Stimulated activated naive CD8-positive, alpha-beta T cell treated with anti-CD3 and anti-CD28 coated beads, Interleukin-15, Interleukin-2, amounts not matched to agents 100 ng/mL and 50 ng/mL, for 24 hours (primary cell): ENCODE results near the gene HIGD1A.

Source experiments
- H3K27ac Mint-ChIP-seq: one replicate; pipeline ENCODE4 v1.8.0; 2021; ENCODE audit warnings: mild to moderate bottlenecking, mixed read lengths
- H3K27me3 Mint-ChIP-seq: one replicate; pipeline ENCODE4 v1.8.0; 2021; ENCODE audit warnings: mixed read lengths
- H3K36me3 Mint-ChIP-seq: one replicate; pipeline ENCODE4 v1.8.0; 2021; ENCODE audit warnings: low read depth, mixed read lengths
- H3K4me1 Mint-ChIP-seq: one replicate; pipeline ENCODE4 v1.8.0; 2021; ENCODE audit warnings: low read depth, mixed read lengths
- H3K4me3 Mint-ChIP-seq: one replicate; pipeline ENCODE4 v1.8.0; 2021; ENCODE audit warnings: mild to moderate bottlenecking, mixed read lengths
- H3K9me3 Mint-ChIP-seq: one replicate; pipeline ENCODE4 v1.8.0; 2021; ENCODE audit warnings: mixed read lengths

HIGD1A gene

GRCh38 chr3:42838571-42838970 is 34.3 kb upstream of the HIGD1A start:
- no peaks in the 10 kb centered on the region for H3K27me3 Mint-ChIP-seq
- H3K4me1 Mint-ChIP-seq = no peaks in the 10 kb centered on the region
- H3K27ac Mint-ChIP-seq = no peak overlapping the region
- no peak overlapping the region for H3K4me3 Mint-ChIP-seq
- no peaks in the 10 kb centered on the region for H3K9me3 Mint-ChIP-seq
- H3K36me3 Mint-ChIP-seq = no peaks in the 10 kb centered on the region

- Mint-ChIP-seq H3K4me3 (no peak overlapping the region), H3K27me3 (no peaks in the 10 kb centered on the region), H3K27ac (peak overlapping the region; percentile 17), H3K4me1 (no peaks in the 10 kb centered on the region), H3K36me3 (no peaks in the 10 kb centered on the region), H3K9me3 (no peaks in the 10 kb centered on the region)
Measured at GRCh38 chr3:42836150-42837123, 32.1 kb upstream of the HIGD1A start.

DNA sequence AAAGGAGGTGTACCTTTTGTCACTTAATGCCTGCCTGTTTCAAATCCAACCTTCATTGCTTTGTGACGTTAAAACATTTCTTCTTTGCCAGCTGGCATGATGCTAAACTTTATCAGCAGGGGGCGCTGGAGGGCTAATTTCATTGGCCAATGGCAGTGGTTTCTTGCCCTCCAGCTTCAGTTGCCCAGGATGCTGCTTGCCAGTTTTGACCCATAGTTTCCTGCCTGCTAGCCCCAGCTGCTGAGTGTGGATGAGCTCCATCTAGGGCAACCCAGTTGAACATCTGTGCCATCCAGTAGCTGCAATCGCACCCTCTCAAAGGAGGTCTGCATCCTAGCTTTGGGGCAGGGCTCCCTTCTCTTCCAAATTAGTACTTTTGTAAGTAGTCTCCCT is 27.0 kb upstream of the HIGD1A start:
- Mint-ChIP-seq H3K4me3 (no peak overlapping the region), H3K36me3 (no peaks in the 10 kb centered on the region), H3K9me3 (no peaks in the 10 kb centered on the region), H3K27me3 (peaks cover 3% of the 10 kb centered on the region), H3K4me1 (no peaks in the 10 kb centered on the region), H3K27ac (no peak overlapping the region)

DNA sequence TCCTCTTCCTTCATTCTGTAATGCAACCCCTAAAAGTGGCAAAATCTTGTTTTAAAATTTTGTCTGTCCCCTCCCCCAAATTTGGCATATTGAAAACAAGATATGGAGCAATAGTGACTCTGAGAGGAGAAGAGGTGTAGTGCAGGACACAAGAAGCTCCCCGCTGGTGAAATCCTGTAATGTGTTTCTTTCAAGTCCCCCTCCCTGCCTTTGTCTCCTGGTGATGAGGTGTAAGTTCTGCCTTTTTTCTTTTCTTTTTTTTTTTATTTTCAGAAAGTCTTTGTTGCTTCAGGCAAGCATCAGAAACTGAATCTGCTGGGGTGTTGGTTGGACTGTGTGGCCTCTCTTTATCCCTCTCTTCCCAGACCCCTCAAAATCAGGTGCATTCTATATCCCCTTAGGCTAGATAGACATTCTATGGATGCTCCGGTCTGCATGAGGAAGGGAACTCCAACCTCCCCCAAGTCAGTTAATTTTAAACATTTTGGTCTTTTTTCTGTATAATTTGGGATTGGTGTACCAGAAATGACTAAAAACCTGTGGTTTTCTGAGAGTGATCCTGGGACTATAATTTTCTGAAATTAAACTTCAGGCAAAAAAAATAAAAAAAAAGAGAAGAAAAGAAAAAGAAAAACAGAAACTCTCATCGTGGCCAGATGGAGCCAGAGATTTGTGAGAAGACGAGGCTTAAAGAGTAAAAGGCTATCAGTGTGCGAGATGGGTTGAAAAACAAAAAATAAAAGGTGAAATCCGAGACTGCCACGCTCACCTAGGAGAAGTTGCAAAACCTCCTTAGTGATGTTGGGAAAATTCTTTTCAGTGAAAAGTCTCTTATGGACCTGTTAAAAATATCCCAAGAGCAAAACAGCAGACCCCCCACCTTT is 26.4 kb upstream of the HIGD1A start:
- no peaks in the 10 kb centered on the region for H3K4me1 Mint-ChIP-seq
- peaks cover 3% of the 10 kb centered on the region for H3K27me3 Mint-ChIP-seq
- H3K4me3 Mint-ChIP-seq = no peak overlapping the region
- no peaks in the 10 kb centered on the region for H3K36me3 Mint-ChIP-seq
- no peak overlapping the region for H3K27ac Mint-ChIP-seq
- no peaks in the 10 kb centered on the region for H3K9me3 Mint-ChIP-seq

DNA sequence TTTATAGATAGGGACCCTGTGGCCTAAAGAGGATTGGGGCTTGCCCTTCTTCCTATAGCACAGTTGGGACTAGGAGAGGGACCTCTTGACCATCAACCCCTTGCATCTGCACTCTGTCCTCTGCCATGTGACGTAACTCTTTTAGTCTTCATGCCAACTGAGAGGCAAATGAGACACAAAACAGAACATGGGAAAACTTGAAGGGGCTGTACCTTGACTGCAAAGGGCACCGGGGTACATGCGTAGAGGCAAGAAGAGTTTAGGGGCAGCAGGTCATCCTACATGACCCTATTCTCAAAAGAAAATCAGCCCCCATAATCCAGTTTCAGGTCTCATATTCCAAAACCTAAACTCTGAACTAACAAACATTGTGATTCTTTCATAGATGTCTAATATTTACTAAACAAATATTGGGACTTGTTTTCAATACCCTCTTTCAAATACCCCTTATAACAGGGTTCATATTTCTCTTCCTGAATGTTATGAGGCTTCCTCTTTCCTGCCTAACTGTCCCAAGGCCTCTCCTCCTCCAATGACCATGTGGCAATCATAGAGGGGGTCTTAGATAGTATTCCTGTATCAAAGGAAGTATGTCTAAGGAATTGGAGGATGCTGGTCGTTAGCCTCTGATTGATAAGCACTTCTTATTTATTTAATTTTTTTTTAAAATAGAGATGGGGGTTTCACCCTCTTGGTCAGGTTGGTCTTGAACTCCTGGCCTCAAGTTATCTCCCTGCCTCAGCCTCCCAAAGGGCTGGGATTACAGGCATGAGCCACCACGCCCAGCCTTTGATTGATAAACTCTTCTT is 25.5 kb upstream of the HIGD1A start:
- Mint-ChIP-seq H3K27me3 (peaks cover 3% of the 10 kb centered on the region), H3K36me3 (no peaks in the 10 kb centered on the region), H3K9me3 (no peaks in the 10 kb centered on the region), H3K27ac (no peak overlapping the region), H3K4me1 (no peaks in the 10 kb centered on the region), H3K4me3 (no peak overlapping the region)

- H3K4me1 Mint-ChIP-seq = no peaks in the 10 kb centered on the region
- H3K27ac Mint-ChIP-seq = no peak overlapping the region
- no peak overlapping the region for H3K4me3 Mint-ChIP-seq
- peaks cover 3% of the 10 kb centered on the region for H3K27me3 Mint-ChIP-seq
- no peaks in the 10 kb centered on the region for H3K36me3 Mint-ChIP-seq
- no peaks in the 10 kb centered on the region for H3K9me3 Mint-ChIP-seq
Measured at GRCh38 chr3:42829083-42829627, 24.9 kb upstream of the HIGD1A start.

DNA sequence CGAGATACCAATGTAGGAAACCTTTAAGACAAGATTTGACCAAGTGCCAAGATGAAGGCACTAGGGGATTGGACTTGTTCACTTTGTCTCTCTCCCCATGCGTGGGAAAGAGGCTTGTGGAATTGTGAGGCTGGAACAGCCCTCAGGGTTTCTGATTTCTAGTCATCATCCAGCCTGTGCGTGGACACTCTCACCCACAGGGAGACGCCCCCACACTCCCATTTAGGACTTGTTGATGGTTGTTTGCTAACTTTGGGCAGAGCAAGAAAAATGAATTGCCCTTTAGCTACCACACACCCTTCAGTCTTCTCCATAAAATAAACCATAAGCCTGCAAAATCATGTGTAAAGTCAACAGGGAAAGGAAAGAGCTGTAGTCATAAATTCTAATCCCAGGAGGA is 23.4 kb upstream of the HIGD1A start:
- no peaks in the 10 kb centered on the region for H3K9me3 Mint-ChIP-seq
- H3K27ac Mint-ChIP-seq = no peak overlapping the region
- H3K4me3 Mint-ChIP-seq = no peak overlapping the region
- peaks cover 3% of the 10 kb centered on the region for H3K27me3 Mint-ChIP-seq
- no peaks in the 10 kb centered on the region for H3K4me1 Mint-ChIP-seq
- no peaks in the 10 kb centered on the region for H3K36me3 Mint-ChIP-seq

GRCh38 chr3:42827023-42827422 is 22.7 kb upstream of the HIGD1A start:
- H3K27me3 Mint-ChIP-seq = peaks cover 3% of the 10 kb centered on the region
- H3K4me3 Mint-ChIP-seq = no peak overlapping the region
- no peaks in the 10 kb centered on the region for H3K4me1 Mint-ChIP-seq
- no peaks in the 10 kb centered on the region for H3K9me3 Mint-ChIP-seq
- no peaks in the 10 kb centered on the region for H3K36me3 Mint-ChIP-seq
- no peak overlapping the region for H3K27ac Mint-ChIP-seq

DNA sequence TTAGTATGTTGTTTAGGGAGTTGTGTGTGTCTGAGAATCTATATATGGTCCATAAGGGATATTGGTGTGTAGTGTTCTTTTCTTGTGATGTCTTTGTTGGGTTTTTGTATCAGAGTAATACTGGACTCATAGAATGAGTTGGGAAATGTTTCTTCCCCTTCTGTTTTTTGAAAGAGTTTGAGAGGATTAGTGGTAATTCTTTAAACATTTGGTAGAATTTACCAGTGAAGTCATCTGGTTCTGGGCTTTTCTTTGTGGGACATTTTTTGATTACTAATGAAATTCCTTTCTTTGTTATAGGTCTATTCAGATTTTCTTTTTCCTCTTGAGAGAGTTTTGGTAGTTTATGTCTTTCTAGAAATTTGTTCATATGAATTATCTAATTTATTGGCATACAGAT is 21.9 kb upstream of the HIGD1A start:
- Mint-ChIP-seq H3K9me3 (no peaks in the 10 kb centered on the region), H3K27ac (no peak overlapping the region)

GRCh38 chr3:42823351-42823750 is 19.1 kb upstream of the HIGD1A start:
- H3K9me3 Mint-ChIP-seq = no peaks in the 10 kb centered on the region
- no peak overlapping the region for H3K4me3 Mint-ChIP-seq
- no peaks in the 10 kb centered on the region for H3K36me3 Mint-ChIP-seq
- H3K27me3 Mint-ChIP-seq = peaks cover 3% of the 10 kb centered on the region
- H3K4me1 Mint-ChIP-seq = no peaks in the 10 kb centered on the region
- H3K27ac Mint-ChIP-seq = no peak overlapping the region

More for the DNA sequence above, 21.9 kb upstream of the HIGD1A start:
- H3K27me3 Mint-ChIP-seq = peaks cover 3% of the 10 kb centered on the region
- no peaks in the 10 kb centered on the region for H3K36me3 Mint-ChIP-seq
- no peaks in the 10 kb centered on the region for H3K4me1 Mint-ChIP-seq
- no peak overlapping the region for H3K4me3 Mint-ChIP-seq

GRCh38 chr3:42822828-42823227 is 18.5 kb upstream of the HIGD1A start:
- Mint-ChIP-seq H3K4me1 (no peaks in the 10 kb centered on the region), H3K27ac (no peak overlapping the region), H3K9me3 (no peaks in the 10 kb centered on the region), H3K36me3 (no peaks in the 10 kb centered on the region), H3K27me3 (peaks cover 3% of the 10 kb centered on the region), H3K4me3 (no peak overlapping the region)

- Mint-ChIP-seq H3K27ac (no peak overlapping the region), H3K4me1 (no peaks in the 10 kb centered on the region), H3K36me3 (no peaks in the 10 kb centered on the region), H3K27me3 (no peaks in the 10 kb centered on the region), H3K4me3 (no peak overlapping the region), H3K9me3 (no peaks in the 10 kb centered on the region)
Measured at GRCh38 chr3:42820746-42821051, 16.4 kb upstream of the HIGD1A start.

DNA sequence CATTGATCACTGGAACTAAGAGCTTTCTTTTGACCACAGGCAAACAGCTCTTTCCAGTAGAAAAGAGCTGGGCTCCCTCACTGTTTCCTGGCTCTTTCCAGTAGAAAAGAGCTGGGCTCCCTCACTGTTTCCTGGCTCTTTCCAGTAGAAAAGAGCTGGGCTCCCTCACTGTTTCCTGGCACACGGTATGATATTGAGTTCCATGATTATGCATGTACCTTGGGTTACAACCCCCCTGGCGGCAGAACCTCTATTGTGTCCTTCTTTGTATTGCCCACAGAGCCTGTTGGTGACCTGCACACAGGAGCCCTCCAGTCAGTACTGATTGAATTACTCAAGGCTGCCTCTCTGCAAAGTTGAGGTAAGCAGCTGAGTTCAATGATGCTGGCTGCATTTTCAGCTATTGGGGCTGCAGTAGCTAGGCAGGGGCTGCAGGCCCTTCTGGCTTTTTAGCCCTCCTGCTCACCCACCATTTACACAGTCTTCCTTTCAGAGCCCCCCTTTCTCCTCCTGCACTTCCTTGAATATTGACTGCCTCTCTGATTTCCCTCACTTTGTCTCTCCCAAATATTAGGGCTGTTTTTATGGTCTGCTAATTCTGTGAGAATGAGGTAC is 15.2 kb upstream of the HIGD1A start:
- Mint-ChIP-seq H3K4me1 (no peaks in the 10 kb centered on the region), H3K9me3 (no peaks in the 10 kb centered on the region), H3K27me3 (no peaks in the 10 kb centered on the region), H3K27ac (no peak overlapping the region), H3K36me3 (no peaks in the 10 kb centered on the region), H3K4me3 (no peak overlapping the region)

- H3K27me3 Mint-ChIP-seq = no peaks in the 10 kb centered on the region
- H3K27ac Mint-ChIP-seq = no peak overlapping the region
- H3K9me3 Mint-ChIP-seq = no peaks in the 10 kb centered on the region
- H3K4me1 Mint-ChIP-seq = no peaks in the 10 kb centered on the region
- no peaks in the 10 kb centered on the region for H3K36me3 Mint-ChIP-seq
- no peak overlapping the region for H3K4me3 Mint-ChIP-seq
Measured at GRCh38 chr3:42815826-42816225, 11.5 kb upstream of the HIGD1A start.
